GF-D8 (cell line): ENCODE measurements around the gene LRMDA.

Experiments used
- DNase-seq: peaks from one replicate; lab custom pipeline; 2025; lab: John Stamatoyannopoulos, UW

Gene LRMDA

GRCh38 chr10:76338187-76338586 is 906.8 kb downstream of the LRMDA start:
- no peak for DNase-seq

GRCh38 chr10:76341740-76342139 is 910.3 kb downstream of the LRMDA start:
- no peak for DNase-seq

- no peak for DNase-seq
Observed at GRCh38 chr10:76342996-76343395, 911.6 kb downstream of the LRMDA start.

- no peak for DNase-seq
Observed at GRCh38 chr10:76347832-76348231, 916.4 kb downstream of the LRMDA start.

GRCh38 chr10:76350583-76350982 is 919.2 kb downstream of the LRMDA start:
- DNase-seq = no peak

- no peak for DNase-seq
Observed at GRCh38 chr10:76352300-76352699, 920.9 kb downstream of the LRMDA start.

- no peak for DNase-seq
Observed at GRCh38 chr10:76353237-76353851, 921.9 kb downstream of the LRMDA start.

- no peak for DNase-seq
Observed at GRCh38 chr10:76354212-76354738, 922.9 kb downstream of the LRMDA start.

- no peak for DNase-seq
Observed at GRCh38 chr10:76354921-76355320, 923.5 kb downstream of the LRMDA start.

GRCh38 chr10:76356557-76356956 is 925.1 kb downstream of the LRMDA start:
- no peak for DNase-seq

GRCh38 chr10:76357726-76358415 is 926.4 kb downstream of the LRMDA start:
- DNase-seq = no peak

GRCh38 chr10:76358743-76359395 is 927.4 kb downstream of the LRMDA start:
- DNase-seq = no peak

- DNase-seq = no peak
Observed at GRCh38 chr10:76375761-76376160, 944.3 kb downstream of the LRMDA start.

- DNase-seq = no peak
Observed at GRCh38 chr10:76382381-76382851, 951.0 kb downstream of the LRMDA start.

- DNase-seq = no peak
Observed at GRCh38 chr10:76388321-76389023, 957.0 kb downstream of the LRMDA start.

- DNase-seq = no peak
Observed at GRCh38 chr10:76393875-76394706, 962.7 kb downstream of the LRMDA start.

GRCh38 chr10:76394707-76395042 is 963.3 kb downstream of the LRMDA start:
- DNase-seq = no peak

- no peak for DNase-seq
Observed at GRCh38 chr10:76395251-76395650, 963.8 kb downstream of the LRMDA start.

- DNase-seq = no peak
Observed at GRCh38 chr10:76396134-76396533, 964.7 kb downstream of the LRMDA start.

- no peak for DNase-seq
Observed at GRCh38 chr10:76397181-76398042, 966.0 kb downstream of the LRMDA start.
